Measurements from ENCODE around the gene AP1S3.

- TF ChIP-seq RARB (CRISPR knock-in tag; IDR thresholded peaks at IDR 0.05), result no peak
- TF ChIP-seq, protein P1, sequence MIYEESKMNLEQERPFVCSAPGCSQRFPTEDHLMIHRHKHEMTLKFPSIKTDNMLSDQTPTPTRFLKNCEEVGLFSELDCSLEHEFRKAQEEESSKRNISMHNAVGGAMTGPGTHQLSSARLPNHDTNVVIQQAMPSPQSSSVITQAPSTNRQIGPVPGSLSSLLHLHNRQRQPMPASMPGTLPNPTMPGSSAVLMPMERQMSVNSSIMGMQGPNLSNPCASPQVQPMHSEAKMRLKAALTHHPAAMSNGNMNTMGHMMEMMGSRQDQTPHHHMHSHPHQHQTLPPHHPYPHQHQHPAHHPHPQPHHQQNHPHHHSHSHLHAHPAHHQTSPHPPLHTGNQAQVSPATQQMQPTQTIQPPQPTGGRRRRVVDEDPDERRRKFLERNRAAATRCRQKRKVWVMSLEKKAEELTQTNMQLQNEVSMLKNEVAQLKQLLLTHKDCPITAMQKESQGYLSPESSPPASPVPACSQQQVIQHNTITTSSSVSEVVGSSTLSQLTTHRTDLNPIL (CRISPR knock-in tag; IDR thresholded peaks at IDR 0.05; ENCODE audit: low read depth), result no peak
- no peak for TF ChIP-seq TOX (CRISPR knock-in tag; IDR thresholded peaks at IDR 0.05; ENCODE audit: borderline replicate concordance)
- TF ChIP-seq CSDC2 (CRISPR knock-in tag; IDR thresholded peaks at IDR 0.05), result no peak
- no peak for TF ChIP-seq ARNTL (CRISPR knock-in tag; IDR thresholded peaks at IDR 0.05; ENCODE audit: borderline replicate concordance, low read depth)
Observed at GRCh38 chr2:223727562-223727961, 109.8 kb downstream of the AP1S3 start.

Data from SK-N-SH treated with all-trans-retinoic acid at 6 μM for 48 hours (cell line).